Breast epithelium (tissue), 3 donors: ENCODE results near the gene KIAA1217.

Experiments
- POLR2A ChIP-seq: fragments of 450-650 bp; IDR thresholded peaks from one replicate; pipeline ENCODE4 v1.6.1; 2016; ENCODE audit warnings: antibody characterized with exemption, mild to moderate bottlenecking, moderate library complexity
- TF ChIP-seq, protein P1 (sequence below), 3 donors: fragments of 450-650 bp; IDR thresholded peaks; one replicate each; pipeline ENCODE4 v1.5.1; 2016 to 2017; ENCODE audit warnings: antibody characterized with exemption in 3 of 3, mild to moderate bottlenecking in 3 of 3, moderate library complexity in 3 of 3

DNA sequence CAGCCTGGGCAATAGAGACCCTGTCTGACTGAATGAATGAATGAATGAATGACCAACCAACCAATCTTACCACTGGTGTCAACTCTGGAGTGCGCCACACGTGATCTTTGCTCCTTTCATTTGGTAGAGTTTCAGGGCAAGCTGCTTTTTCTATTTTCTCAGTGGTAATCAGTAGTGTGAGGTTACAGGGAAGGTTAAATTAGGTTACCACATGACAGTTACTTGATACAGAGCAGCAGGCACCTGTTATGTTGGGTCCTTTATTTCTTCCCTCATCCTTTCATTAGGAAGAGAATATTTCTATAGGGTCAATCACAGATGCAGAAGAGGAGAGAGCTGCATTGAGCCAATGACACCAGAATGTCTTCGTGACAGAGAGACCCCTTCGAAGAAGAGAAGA is 167.8 kb downstream of the KIAA1217 start:
- TF ChIP-seq, protein P1, sequence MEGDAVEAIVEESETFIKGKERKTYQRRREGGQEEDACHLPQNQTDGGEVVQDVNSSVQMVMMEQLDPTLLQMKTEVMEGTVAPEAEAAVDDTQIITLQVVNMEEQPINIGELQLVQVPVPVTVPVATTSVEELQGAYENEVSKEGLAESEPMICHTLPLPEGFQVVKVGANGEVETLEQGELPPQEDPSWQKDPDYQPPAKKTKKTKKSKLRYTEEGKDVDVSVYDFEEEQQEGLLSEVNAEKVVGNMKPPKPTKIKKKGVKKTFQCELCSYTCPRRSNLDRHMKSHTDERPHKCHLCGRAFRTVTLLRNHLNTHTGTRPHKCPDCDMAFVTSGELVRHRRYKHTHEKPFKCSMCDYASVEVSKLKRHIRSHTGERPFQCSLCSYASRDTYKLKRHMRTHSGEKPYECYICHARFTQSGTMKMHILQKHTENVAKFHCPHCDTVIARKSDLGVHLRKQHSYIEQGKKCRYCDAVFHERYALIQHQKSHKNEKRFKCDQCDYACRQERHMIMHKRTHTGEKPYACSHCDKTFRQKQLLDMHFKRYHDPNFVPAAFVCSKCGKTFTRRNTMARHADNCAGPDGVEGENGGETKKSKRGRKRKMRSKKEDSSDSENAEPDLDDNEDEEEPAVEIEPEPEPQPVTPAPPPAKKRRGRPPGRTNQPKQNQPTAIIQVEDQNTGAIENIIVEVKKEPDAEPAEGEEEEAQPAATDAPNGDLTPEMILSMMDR (IDR thresholded peaks at IDR 0.05) = no peak
- TF ChIP-seq POLR2A = no peak
